HG03460 (cell line): ENCODE measurements around the gene NIPAL4.

Experiments
- ATAC-seq: cut with Tn5 transposase; IDR thresholded peaks from one replicate; pipeline ENCODE4 v1.9.1; 2021; ENCODE audit not compliant: unreplicated experiment

The NIPAL4 gene

GRCh38 chr5:157460921-157461792, 1.1 kb downstream of the NIPAL4 start:
- no peak for ATAC-seq

DNA sequence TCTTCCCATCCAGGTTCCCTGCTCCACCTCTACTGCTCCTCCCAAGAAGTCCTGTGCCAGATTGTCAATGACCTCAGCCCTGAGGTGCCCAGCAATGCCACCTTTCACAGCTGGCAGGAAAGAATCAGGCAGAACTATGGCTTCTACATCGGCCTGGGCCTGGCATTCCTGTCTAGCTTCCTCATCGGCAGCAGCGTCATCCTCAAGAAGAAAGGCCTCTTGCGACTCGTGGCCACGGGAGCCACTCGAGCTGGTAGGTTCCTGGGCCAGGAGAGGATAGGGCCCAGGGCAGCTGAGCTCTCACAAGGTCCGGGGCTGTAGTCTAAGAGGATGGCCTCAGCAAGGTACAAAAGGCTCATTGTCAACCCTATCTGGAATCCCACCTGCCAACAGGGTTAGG, 3.1 kb downstream of the NIPAL4 start:
- no peak for ATAC-seq

DNA sequence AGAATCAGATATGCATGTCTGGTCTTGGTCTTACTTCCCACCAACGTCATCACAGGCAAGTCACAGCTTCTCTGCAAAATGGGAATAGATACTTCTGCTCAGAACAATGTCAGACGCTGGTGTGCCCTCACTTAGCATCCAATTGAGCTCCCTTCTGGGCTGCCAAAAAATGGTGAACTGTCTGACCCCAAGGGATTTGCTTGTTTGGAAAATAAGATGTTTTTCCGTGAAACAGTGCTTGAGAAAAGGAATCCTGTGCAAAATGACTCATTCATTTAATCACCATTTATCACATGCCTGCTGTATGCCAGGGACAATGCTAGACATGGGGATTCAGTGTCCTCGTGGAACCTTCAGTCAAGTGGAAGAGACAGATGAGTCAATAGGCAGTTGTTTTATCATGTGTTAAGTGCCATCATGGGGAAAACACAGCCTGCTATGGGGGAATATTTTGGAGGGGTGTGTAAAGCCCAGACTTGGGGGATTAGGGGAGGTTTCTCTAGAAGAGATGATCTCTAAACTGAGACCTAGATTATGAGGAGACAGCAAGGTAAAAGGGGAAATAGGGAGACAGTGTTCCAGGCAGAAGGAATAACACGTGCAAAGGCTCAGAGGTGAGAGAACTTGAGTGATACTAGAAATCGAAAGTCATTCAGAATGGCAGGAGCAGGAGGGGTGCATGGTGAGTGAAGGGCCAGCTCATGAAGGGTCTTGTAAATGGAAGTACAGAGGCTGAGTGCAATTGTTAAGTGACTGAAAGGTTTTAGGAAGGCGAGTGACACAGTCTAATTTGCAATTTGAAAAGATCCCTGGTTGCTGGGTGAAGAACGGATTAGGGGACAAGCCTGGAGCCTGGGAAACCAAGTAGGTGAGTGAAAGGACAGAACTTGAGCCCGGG, 3.9 kb downstream of the NIPAL4 start:
- ATAC-seq, result no peak

DNA sequence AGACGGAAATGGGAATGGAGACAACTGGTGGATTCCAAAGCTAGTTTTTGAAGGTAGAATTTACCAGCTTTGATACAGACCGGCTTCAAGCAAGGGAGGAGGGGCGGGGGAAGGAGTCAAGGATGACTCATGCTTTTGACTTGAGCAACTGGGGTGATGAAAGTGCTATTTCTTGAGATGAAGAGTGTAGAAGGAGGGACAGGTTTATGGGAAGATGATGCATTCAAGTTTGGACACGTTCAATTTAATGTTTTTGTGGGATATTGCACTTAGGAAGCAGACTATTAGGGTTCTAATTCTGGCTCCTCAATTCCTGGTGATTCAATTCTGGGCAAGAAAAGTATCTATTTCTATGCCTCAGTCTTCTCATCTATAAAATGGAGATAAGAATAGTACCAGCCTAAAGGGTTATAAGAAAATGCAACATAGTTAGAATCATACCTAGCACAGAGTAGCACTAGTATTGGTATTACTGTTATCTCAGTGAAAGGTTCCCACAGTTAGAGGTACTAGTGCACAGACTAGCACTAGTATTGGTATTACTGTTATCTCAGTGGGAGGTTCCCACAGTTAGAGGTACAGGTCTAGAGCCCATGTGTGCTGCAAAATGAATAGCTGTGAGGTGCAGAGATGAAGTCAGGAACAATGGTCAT, 4.6 kb downstream of the NIPAL4 start:
- peak; percentile 68 for ATAC-seq

DNA sequence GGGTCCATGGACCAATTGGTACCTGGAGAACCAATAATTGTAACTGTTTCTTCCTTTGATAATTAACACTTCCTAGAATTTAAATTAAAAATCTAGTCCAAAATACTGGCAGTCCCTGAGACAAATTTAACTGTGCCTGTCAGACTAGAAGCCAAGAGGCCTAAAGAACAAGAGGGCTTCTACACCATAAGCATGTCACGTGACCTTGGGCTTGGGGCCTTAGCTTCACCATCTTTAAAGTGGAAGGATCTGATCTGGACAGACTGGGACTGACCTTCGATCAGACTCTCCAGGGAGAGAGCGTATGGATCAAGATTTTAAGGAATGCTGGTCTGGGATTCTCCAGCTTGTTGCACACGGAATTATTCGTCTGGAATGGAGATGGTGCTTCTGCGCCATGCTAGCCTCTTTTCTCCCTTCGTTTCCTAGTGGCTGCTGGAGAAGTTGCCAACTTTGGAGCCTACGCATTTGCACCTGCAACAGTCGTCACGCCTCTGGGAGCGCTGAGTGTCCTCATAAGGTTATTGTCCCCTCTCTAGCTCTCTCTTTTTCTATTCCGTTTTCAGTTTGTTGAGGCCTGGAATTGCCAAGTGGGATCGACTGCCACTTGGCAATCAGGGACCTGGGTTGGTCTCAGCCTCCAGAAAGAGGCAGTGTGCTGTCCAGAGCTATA, 8.4 kb downstream of the NIPAL4 start:
- no peak for ATAC-seq

DNA sequence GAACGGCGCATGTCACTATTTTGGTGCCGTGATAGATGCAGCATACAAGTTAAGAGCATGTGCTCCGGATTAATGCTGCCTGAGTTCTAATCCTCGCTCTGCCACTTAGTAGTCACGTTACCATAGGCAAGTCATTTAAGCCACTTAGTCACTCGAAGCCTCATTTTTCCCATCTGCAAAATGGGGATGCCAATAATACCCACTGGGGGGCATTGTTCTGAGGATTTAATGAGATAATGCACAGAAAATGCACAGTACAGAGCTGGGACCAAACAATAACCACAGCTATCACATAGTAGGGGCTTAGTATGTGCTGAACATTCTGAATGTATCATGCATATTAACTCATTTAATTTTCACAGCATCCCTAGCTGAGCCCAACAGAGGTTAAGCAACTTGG, 9.1 kb downstream of the NIPAL4 start:
- no peak for ATAC-seq

DNA sequence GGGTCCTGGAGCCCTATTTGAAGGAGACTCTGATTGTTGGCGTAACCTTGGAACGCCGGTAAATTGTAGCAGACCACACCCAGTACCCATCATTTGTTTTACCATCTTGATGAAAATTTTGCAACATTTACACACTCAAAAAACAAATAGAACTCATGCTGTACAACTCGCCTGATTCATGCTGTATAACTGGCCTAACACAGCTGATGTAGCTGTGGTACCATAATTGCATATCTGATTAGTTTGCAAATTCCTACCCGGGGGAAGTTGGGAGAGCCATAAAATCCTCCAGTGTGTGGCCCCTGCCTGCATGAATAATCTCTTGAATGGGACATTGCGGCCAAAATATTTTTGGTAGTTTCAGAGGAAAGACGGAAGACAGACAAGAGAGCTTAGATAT, 9.7 kb downstream of the NIPAL4 start:
- ATAC-seq, result no peak

DNA sequence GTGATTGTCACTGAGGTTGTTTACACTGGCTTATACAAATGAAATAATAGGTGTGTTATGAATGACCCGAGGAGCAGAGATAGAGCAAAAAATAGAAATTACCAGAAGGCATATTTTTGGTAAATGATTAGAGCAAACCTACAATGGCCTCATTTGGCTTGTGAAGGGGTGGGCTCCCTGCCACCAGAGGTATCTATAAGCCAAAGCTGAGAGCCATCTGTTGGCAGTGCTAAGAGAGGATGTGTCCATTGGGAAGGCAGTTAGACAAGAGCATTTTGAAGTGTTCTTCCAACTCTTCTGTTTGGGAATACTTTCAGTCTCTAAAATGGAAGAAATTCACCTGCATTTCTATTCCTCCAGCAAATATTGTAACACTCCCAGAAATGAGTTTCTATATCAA, 10.6 kb downstream of the NIPAL4 start:
- ATAC-seq, result no peak

DNA sequence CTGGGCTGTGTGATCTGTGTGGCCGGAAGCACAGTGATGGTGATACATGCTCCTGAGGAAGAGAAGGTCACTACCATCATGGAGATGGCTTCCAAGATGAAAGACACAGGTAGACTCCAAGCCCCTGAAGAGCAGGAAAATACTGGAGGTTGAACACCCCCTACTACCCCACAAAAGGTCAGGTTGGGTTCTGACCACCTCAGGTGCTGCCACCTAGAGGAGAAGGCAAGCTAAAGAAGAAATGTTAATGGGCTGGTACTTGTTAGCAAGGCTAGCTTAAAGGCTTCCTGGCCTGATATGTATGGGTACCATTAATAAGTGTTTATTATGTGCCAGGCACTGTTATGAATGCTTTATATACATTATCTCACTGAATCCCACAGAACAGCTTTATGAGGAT, 11.7 kb downstream of the NIPAL4 start:
- no peak for ATAC-seq

DNA sequence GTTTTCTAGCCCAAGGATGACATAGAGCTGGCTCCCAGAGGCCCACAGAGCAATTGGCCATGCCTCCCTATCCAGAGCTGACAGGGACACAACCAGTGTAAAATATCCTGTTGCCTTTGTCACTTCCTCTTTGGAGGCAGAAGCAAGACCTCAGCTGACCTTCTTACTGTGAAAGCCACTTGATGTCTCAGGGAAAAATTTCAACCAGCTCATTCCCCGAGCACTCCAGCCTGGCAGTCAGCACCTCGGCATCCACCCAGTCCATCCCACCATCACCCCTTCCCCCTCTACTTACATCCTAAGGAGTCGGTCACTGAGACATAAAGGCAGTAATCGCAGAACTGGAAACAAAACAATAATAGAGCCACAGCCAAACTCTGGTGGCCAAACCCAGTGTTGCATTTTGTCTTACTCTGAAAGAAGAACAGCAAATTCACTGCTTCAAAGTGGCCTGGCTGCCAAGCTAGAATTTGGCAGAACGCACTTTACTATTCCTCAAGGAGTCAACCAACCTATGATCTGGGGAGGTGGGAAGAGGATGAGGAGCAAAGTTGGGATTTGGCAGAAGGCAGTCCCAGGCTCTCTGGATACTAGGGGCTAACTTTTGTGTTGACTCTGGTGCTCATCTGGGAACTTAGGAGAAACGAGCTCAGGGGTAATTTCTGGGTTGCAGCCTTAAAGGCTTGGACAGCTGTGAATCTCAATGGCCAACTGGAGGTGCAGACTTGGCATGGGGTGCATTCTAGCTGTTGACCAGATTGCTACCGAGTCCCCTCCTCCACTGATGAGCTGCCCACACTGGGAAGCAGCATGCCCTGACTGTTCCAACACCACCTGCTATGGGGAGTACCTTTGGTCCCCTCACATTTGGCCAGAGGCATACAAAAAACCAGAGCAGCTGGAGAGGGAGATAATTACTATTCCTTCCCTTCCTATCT, 13.6 kb downstream of the NIPAL4 start:
- no peak for ATAC-seq

DNA sequence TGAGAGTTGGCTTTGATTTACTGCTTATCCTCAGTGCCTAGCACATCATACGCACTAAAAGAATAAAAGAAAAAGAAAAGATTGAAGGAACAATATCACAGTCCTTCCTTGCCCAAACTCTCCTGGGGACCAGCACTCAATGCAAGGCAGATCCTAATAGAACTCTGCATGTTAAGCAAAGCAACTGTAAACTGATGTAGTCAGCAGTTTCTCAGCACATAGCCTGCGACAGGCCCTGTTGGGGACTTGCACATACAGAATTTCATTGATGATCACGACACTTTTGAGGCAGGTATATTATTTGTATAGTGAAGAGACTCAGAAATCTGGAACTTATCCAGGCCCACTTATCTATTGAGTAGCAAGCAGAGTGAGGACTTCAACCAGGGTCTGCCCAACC, 15.4 kb downstream of the NIPAL4 start:
- ATAC-seq, result no peak

GRCh38 chr5:157476702-157477408, 16.8 kb downstream of the NIPAL4 start:
- ATAC-seq, result no peak

GRCh38 chr5:157477814-157478494, 17.9 kb downstream of the NIPAL4 start:
- ATAC-seq, result no peak

- no peak for ATAC-seq
Measured at GRCh38 chr5:157478726-157479125, 18.7 kb downstream of the NIPAL4 start.

- ATAC-seq, result no peak
Measured at GRCh38 chr5:157479166-157479565, 19.2 kb downstream of the NIPAL4 start.

GRCh38 chr5:157479612-157480510, 19.8 kb downstream of the NIPAL4 start:
- no peak for ATAC-seq

GRCh38 chr5:157481265-157481664, 21.3 kb downstream of the NIPAL4 start:
- ATAC-seq, result no peak

- ATAC-seq, result no peak
Measured at GRCh38 chr5:157481666-157482065, 21.7 kb downstream of the NIPAL4 start.
